H1 (cell line): ENCODE results near the gene AADACL2. TPM values are rescaled to one million over a fixed set of nuclear protein-coding genes. Genes with fewer than 3 reads are reported as not detected.
A peak's percentile ranks its signal among the peaks of the same experiment; 100 is the strongest.

Source experiments
- CTCF ChIA-PET: fragments of 300-600 bp; sonication (Branson Sonifier 250); formaldehyde crosslinking; loops from one replicate; lab custom pipeline; 2021; ENCODE audit not compliant: partially characterized antibody; lab: Charles Lee
- POLR2A ChIA-PET: fragments of 300-600 bp; sonication (Branson Sonifier 250); formaldehyde crosslinking; loops from one replicate; lab custom pipeline; 2021; ENCODE audit warnings: inconsistent platforms; ENCODE audit not compliant: partially characterized antibody; lab: Charles Lee
- DNase-seq, 2 experiments: peaks; one replicate each; pipeline versions ENCODE4 v3.0.0 to v3.0.0-alpha.2; 2010 to 2022; ENCODE audit warnings: low spot score in 2 of 2, low read depth in 1 of 2, mixed read lengths in 1 of 2
- FAIRE-seq: peaks from 2 replicates; lab custom pipeline; 2011; peaks lifted over from hg19 to GRCh38; lab: Jason Lieb, UNC
- H2AFZ ChIP-seq: 2 replicates; pipeline ENCODE4 v1.8.1; 2012; ENCODE audit warnings: low read length, inconsistent platforms
- H2AK5ac ChIP-seq: 2 replicates; pipeline ENCODE4 v1.6.1; 2013; ENCODE audit warnings: low read depth, low read length
- H2BK120ac ChIP-seq: replicated peaks from 2 replicates; pipeline ENCODE3; 2013; ENCODE audit warnings: low read depth, low read length, inconsistent platforms
- H2BK12ac ChIP-seq: 2 replicates; pipeline ENCODE4 v1.6.1; 2013; ENCODE audit warnings: low read depth, low read length
- H2BK15ac ChIP-seq: 2 replicates; pipeline ENCODE4 v1.6.1; 2013; ENCODE audit warnings: low read length
- H2BK20ac ChIP-seq: 2 replicates; pipeline ENCODE4 v1.6.1; 2013; ENCODE audit warnings: low read length
- H2BK5ac ChIP-seq: 2 replicates; pipeline ENCODE4 v1.6.1; 2013; ENCODE audit warnings: low read depth, low read length
- H3K14ac ChIP-seq: 2 replicates; pipeline ENCODE4 v1.6.1; 2013; ENCODE audit warnings: inconsistent platforms; ENCODE audit not compliant: insufficient read length
- H3K18ac ChIP-seq: 2 replicates; pipeline ENCODE4 v1.6.1; 2013; ENCODE audit warnings: low read length; ENCODE audit errors: extremely low read depth
- H3K23ac ChIP-seq: 2 replicates; pipeline ENCODE4 v1.6.1; 2013; ENCODE audit warnings: inconsistent platforms; ENCODE audit not compliant: insufficient read length
- H3K23me2 ChIP-seq: 2 replicates; pipeline ENCODE4 v1.6.1; 2013; ENCODE audit warnings: low read depth, low read length
- H3K27ac ChIP-seq: 2 replicates; pipeline ENCODE4 v1.6.1; 2011; ENCODE audit warnings: low read depth, low read length, inconsistent platforms
- H3K27me3 ChIP-seq, 4 experiments: replicated peaks in 1 of 4; 1 replicate in 1 of 4; 2 replicates in 3 of 4; pipeline versions ENCODE4 v1.6.1 to v1.8.1; 2011 to 2013; ENCODE audit warnings: low read length in 3 of 4, mild to moderate bottlenecking in 3 of 4, inconsistent platforms in 2 of 4, mixed read lengths in 2 of 4, moderate library complexity in 1 of 4; ENCODE audit not compliant: control insufficient read depth in 3 of 4, insufficient read depth in 3 of 4; ENCODE audit errors: extremely low read depth in 1 of 4
- H3K36me3 ChIP-seq, 4 experiments: 2 replicates each; pipeline versions ENCODE4 v1.6.1 to v1.8.1; 2011 to 2013; ENCODE audit warnings: mild to moderate bottlenecking in 4 of 4, low read length in 3 of 4, moderate library complexity in 2 of 4, control low read depth in 1 of 4, inconsistent platforms in 1 of 4; ENCODE audit not compliant: insufficient read depth in 4 of 4, control insufficient read depth in 2 of 4
- H3K4ac ChIP-seq: replicated peaks from 2 replicates; pipeline ENCODE3; 2013; ENCODE audit warnings: low read length, low read depth, mixed read lengths, inconsistent platforms; ENCODE audit not compliant: insufficient read length
- H3K4me1 ChIP-seq, 4 experiments: replicated peaks in 1 of 4; 1 replicate in 1 of 4; 2 replicates in 3 of 4; pipeline versions ENCODE4 v1.6.1 to v1.8.1; 2011 to 2013; ENCODE audit warnings: low read length in 3 of 4, inconsistent platforms in 2 of 4, mixed read lengths in 1 of 4; ENCODE audit not compliant: insufficient read depth in 4 of 4, control insufficient read depth in 3 of 4
- H3K4me2 ChIP-seq, 2 experiments: 2 replicates each; pipeline versions ENCODE4 v1.6.1 to v1.8.1; 2011 to 2013; ENCODE audit warnings: low read depth in 2 of 2, low read length in 2 of 2, control low read depth in 1 of 2, inconsistent platforms in 1 of 2, mild to moderate bottlenecking in 1 of 2; ENCODE audit not compliant: insufficient read depth in 1 of 2
- H3K4me3 ChIP-seq, 4 experiments: fragments of 200-600, 300-600 bp in 1 of 4; sonication (generic), shearing (Covaris generic), sonication (Bioruptor Twin) in 1 of 4; 2 replicates each; pipeline versions ENCODE4 v1.5.1 to v1.8.1; 2011 to 2016; ENCODE audit warnings: low read length in 4 of 4, low read depth in 3 of 4, control low read depth in 2 of 4, inconsistent platforms in 2 of 4, mild to moderate bottlenecking in 2 of 4, mixed read lengths in 1 of 4, moderate library complexity in 1 of 4; ENCODE audit not compliant: insufficient read depth in 2 of 4; ENCODE audit errors: extremely low read depth in 1 of 4
- H3K56ac ChIP-seq: replicated peaks from 2 replicates; pipeline ENCODE3; 2013; ENCODE audit warnings: low read depth, mild to moderate bottlenecking, mixed read lengths, low read length, inconsistent platforms; ENCODE audit not compliant: insufficient read length
- H3K79me1 ChIP-seq: 2 replicates; pipeline ENCODE4 v1.6.1; 2013; ENCODE audit warnings: low read depth, low read length, control low read depth
- H3K79me2 ChIP-seq, 2 experiments: 2 replicates each; pipeline versions ENCODE4 v1.6.1 to v1.8.1; 2012 to 2013; ENCODE audit warnings: low read length in 2 of 2, mild to moderate bottlenecking in 2 of 2, inconsistent platforms in 1 of 2; ENCODE audit not compliant: insufficient read depth in 2 of 2, control insufficient read depth in 1 of 2
- H3K9ac ChIP-seq, 4 experiments: replicated peaks in 1 of 4; 1 replicate in 1 of 4; 2 replicates in 3 of 4; pipeline versions ENCODE4 v1.6.1 to v1.8.1; 2011 to 2013; ENCODE audit warnings: low read depth in 3 of 4, low read length in 3 of 4, control low read depth in 2 of 4, mild to moderate bottlenecking in 2 of 4, moderate library complexity in 2 of 4, inconsistent platforms in 1 of 4; ENCODE audit errors: extremely low read depth in 1 of 4
- H3K9me3 ChIP-seq, 2 experiments: 2 replicates each; pipeline versions ENCODE4 v1.6.1 to v1.8.1; 2012 to 2013; ENCODE audit warnings: mild to moderate bottlenecking in 2 of 2, moderate library complexity in 2 of 2, control low read depth in 1 of 2, inconsistent platforms in 1 of 2, low read depth in 1 of 2, low read length in 1 of 2, mixed read lengths in 1 of 2; ENCODE audit not compliant: insufficient read depth in 2 of 2
- H4K20me1 ChIP-seq, 2 experiments: replicated peaks in 1 of 2; 2 replicates each; pipeline versions ENCODE3 to v1.8.1; 2011 to 2013; ENCODE audit warnings: inconsistent platforms in 2 of 2, low read length in 2 of 2, mild to moderate bottlenecking in 1 of 2; ENCODE audit not compliant: insufficient read depth in 2 of 2, control insufficient read depth in 1 of 2
- H4K5ac ChIP-seq: 2 replicates; pipeline ENCODE4 v1.6.1; 2013; ENCODE audit warnings: low read length, low read depth, mixed read lengths, inconsistent platforms; ENCODE audit not compliant: insufficient read length
- H4K8ac ChIP-seq: 2 replicates; pipeline ENCODE4 v1.8.0; 2013; ENCODE audit warnings: mild to moderate bottlenecking, moderate library complexity, low read length, inconsistent platforms; ENCODE audit not compliant: insufficient read depth; ENCODE audit errors: extremely low read depth
- H4K91ac ChIP-seq: replicated peaks from 2 replicates; pipeline ENCODE3; 2013; ENCODE audit warnings: low read length, mixed read lengths, inconsistent platforms; ENCODE audit not compliant: insufficient read length
- BRCA1 ChIP-seq: IDR thresholded peaks from 2 replicates; pipeline ENCODE4 v1.6.1; 2012; ENCODE audit warnings: low read depth, low read length, improper control_type of control experiment
- CHD2 ChIP-seq: IDR thresholded peaks from 2 replicates; pipeline ENCODE4 v1.6.1; 2012; ENCODE audit warnings: low read length, improper control_type of control experiment
- EP300 ChIP-seq, 2 experiments: IDR thresholded peaks; 1 replicate in 1 of 2; 2 replicates in 1 of 2; pipeline ENCODE4 v1.6.1; 2011 to 2012; ENCODE audit warnings: low read depth in 2 of 2, low read length in 2 of 2, mild to moderate bottlenecking in 2 of 2, borderline replicate concordance in 1 of 2, inconsistent platforms in 1 of 2, moderate library complexity in 1 of 2
- NRF1 ChIP-seq: IDR thresholded peaks from 2 replicates; pipeline ENCODE4 v1.6.1; 2011; ENCODE audit warnings: mild to moderate bottlenecking, low read depth, low read length, improper control_type of control experiment
- POU5F1 ChIP-seq: IDR thresholded peaks from 2 replicates; pipeline ENCODE4 v1.6.1; 2011; ENCODE audit warnings: low read depth, mild to moderate bottlenecking, low read length, moderate library complexity
- SIN3A ChIP-seq, 2 experiments: IDR thresholded peaks in 1 of 2; conservative IDR thresholded peaks in 1 of 2; 2 replicates each; pipeline ENCODE4 v1.6.1; 2011 to 2012; ENCODE audit warnings: low read length in 2 of 2, improper control_type of control experiment in 1 of 2, low read depth in 1 of 2, mild to moderate bottlenecking in 1 of 2
- SRF ChIP-seq: IDR thresholded peaks from 2 replicates; pipeline ENCODE4 v1.6.1; 2011; ENCODE audit warnings: mild to moderate bottlenecking, low read depth, low read length, moderate library complexity
- WGBS, 2 experiments: shearing (Covaris generic) in 1 of 2; methylation state at CpG; one replicate each; pipeline versions ENCODE4 v1.1.6 to v1.1.7; 2013 to 2015; ENCODE audit warnings: low lambda C conversion rate in 2 of 2, mixed read lengths in 2 of 2, inconsistent platforms in 1 of 2, low coverage in 1 of 2, missing lambda C conversion rate in 1 of 2; ENCODE audit not compliant: insufficient replicate concordance in 2 of 2, insufficient coverage in 1 of 2, insufficient read length in 1 of 2; ENCODE audit errors: extremely low coverage in 1 of 2, missing lambda C conversion rate in 1 of 2; 5-methylcytosine and 5-hydroxymethylcytosine counted together
- polyA plus RNA-seq, 7 experiments: library from polyadenylated mRNA; depleted of rRNA in 3 of 7; stranded (reverse) in 5 of 7; unstranded in 2 of 7; fragments of >200 nt in 5 of 7; fragments of 200-250 nt in 2 of 7; gene quantifications; 1 replicate in 5 of 7; 2 replicates in 1 of 7; 4 replicates in 1 of 7; pipeline versions ENCODE4 v1.2.1 to v1.2.3, GENCODE V29; 2011 to 2013; ENCODE audit warnings: missing spikeins in 2 of 7, mixed read lengths in 2 of 7
- total RNA-seq: library from RNA; stranded (reverse); fragmentation: NEBNext Ultra II Directional; extraction: Animal tissue kit (Norgen Biotek cat#: 25700); gene quantifications from 2 replicates; pipeline ENCODE4 v1.2.1, GENCODE V29; 2021
- TF ChIP-seq, protein P1 (sequence below): IDR thresholded peaks from 2 replicates; pipeline ENCODE4 v1.6.1; 2012; ENCODE audit warnings: inconsistent platforms

Gene AADACL2
- total and polyA plus RNA-seq, 2 of the 8 experiments (the other 6 are each of a cell fraction or from before 2014, with no cell fraction given) = not detected

DNA sequence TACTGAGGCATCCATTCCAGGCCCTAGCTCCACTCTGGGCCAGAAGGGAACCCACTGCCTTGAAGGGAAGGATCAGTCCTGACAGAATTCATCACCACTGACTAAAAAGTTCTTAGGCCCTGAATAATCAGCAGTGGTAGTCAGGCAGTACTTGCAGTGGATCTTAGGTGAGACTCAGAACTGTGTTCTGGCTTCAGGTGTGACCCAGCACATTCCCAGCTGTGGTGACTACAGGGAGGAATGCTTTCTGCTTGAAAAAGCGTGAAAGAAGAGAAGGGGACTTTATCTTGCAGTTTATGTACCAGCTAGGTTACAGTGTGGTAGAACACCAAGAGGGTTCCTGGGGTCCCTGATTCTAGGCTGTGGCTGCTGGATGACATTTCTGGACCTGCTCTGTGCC is 24.9 kb upstream of the AADACL2 start:
- Histone ChIP-seq H4K5ac (no peak overlapping the region), H3K4me3 (no peak overlapping the region), H3K27me3 (no peaks in the 10 kb centered on the region), H2BK5ac (peak overlapping the region; percentile 92; the same call in 1 of the 2 replicates), H3K14ac (no peak overlapping the region), H2AFZ (peak overlapping the region; percentile 81), H2BK12ac (peak overlapping the region; percentile 13), H3K23ac (no peak overlapping the region), H3K56ac (no peak overlapping the region), H3K79me2 (no peaks in the 10 kb centered on the region), H3K9me3 (no peaks in the 10 kb centered on the region), H2BK120ac (peak overlapping the region; percentile 85), H4K20me1 (no peaks in the 10 kb centered on the region), H4K8ac (no peak overlapping the region), H4K91ac (peak overlapping the region; percentile 27), H3K4me1 (peaks cover 0 to 10% (median 0%) of the 10 kb centered on the region in 4 experiments; a peak in 2 of 7 replicates), H3K36me3 (no peaks in the 10 kb centered on the region), H2BK15ac (no peak overlapping the region), H3K9ac (no peak overlapping the region), H3K23me2 (no peaks in the 10 kb centered on the region), H2AK5ac (0 out of 2 replicates have a peak overlapping the region, but pooled peaks have one; percentile 53), H3K4me2 (peak overlapping the region in 1 of 2 experiments; percentile 25; a peak in 1 of 4 replicates), H3K18ac (peak overlapping the region; percentile 5; the same call in 1 of the 2 replicates), H3K27ac (no peak overlapping the region), H2BK20ac (peak overlapping the region; percentile 69; the same call in 1 of the 2 replicates), H3K4ac (no peak overlapping the region), H3K79me1 (no peaks in the 10 kb centered on the region)
- DNase-seq (no peak), FAIRE-seq (no peak)
- CTCF ChIA-PET = interaction anchor here (1.2 kb wide), 2 partner anchors 16 to 240 kb away, joined by 3 to 4 read pairs; no protein-coding TSS in a partner anchor
- POLR2A ChIA-PET = no interaction called here
- TF ChIP-seq SRF = no peak
- TF ChIP-seq, protein P1, sequence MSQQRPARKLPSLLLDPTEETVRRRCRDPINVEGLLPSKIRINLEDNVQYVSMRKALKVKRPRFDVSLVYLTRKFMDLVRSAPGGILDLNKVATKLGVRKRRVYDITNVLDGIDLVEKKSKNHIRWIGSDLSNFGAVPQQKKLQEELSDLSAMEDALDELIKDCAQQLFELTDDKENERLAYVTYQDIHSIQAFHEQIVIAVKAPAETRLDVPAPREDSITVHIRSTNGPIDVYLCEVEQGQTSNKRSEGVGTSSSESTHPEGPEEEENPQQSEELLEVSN = no peak
- TF ChIP-seq CHD2 = no peak
- TF ChIP-seq EP300 (IDR thresholded peaks at IDR 0.05; ENCODE audit: borderline replicate concordance in 1 of 2, low read depth in 2 of 2, low read length in 2 of 2) = no peak
- no peak for TF ChIP-seq POU5F1
- no peak for TF ChIP-seq SIN3A (conservative IDR thresholded peaks at IDR 0.05 in 1 of 2, IDR thresholded peaks at IDR 0.05 in 1 of 2; ENCODE audit: low read depth in 1 of 2, low read length in 2 of 2)
- TF ChIP-seq BRCA1 = no peak
- TF ChIP-seq NRF1 = no peak
- 92% methylated on average over 1 of the region's 1 CpG; no CpG with 5 or more reads in 1 of the 2 experiments for WGBS, 2 experiments
